Activated gamma-delta T cell (primary cell): ENCODE measurements around the gene PRKN.

Experiments
- DNase-seq: peaks from one replicate; lab custom pipeline; 2025; lab: John Stamatoyannopoulos, UW

PRKN gene

GRCh38 chr6:161383951-161384350 is 1343.6 kb downstream of the PRKN start:
- DNase-seq: no peak

GRCh38 chr6:161379834-161380582 is 1347.6 kb downstream of the PRKN start:
- DNase-seq: no peak

GRCh38 chr6:161378115-161378514 is 1349.5 kb downstream of the PRKN start:
- no peak for DNase-seq

- no peak for DNase-seq
These were observed 1350.5 kb downstream of the PRKN start for GRCh38 chr6:161377116-161377515.

GRCh38 chr6:161376367-161376766 is 1351.2 kb downstream of the PRKN start:
- no peak for DNase-seq

- DNase-seq: no peak
These were observed 1352.3 kb downstream of the PRKN start for GRCh38 chr6:161374971-161375873.

GRCh38 chr6:161373905-161374451 is 1353.6 kb downstream of the PRKN start:
- no peak for DNase-seq

GRCh38 chr6:161372422-161372793 is 1355.2 kb downstream of the PRKN start:
- DNase-seq: no peak

- DNase-seq: peak; percentile 18
These were observed 1356.7 kb downstream of the PRKN start for GRCh38 chr6:161370880-161371279.

- no peak for DNase-seq
These were observed 1358.2 kb downstream of the PRKN start for GRCh38 chr6:161369339-161369738.

GRCh38 chr6:161368514-161368913 is 1359.1 kb downstream of the PRKN start:
- no peak for DNase-seq

- no peak for DNase-seq
These were observed 1360.1 kb downstream of the PRKN start for GRCh38 chr6:161367472-161367871.

- DNase-seq: no peak
These were observed 1361.2 kb downstream of the PRKN start for GRCh38 chr6:161366301-161366923.

- DNase-seq: no peak
These were observed 1361.9 kb downstream of the PRKN start for GRCh38 chr6:161365633-161366032.

GRCh38 chr6:161363286-161363685 is 1364.3 kb downstream of the PRKN start:
- no peak for DNase-seq

- DNase-seq: no peak
These were observed 1365.3 kb downstream of the PRKN start for GRCh38 chr6:161362266-161362665.

GRCh38 chr6:161361529-161361928 is 1366.0 kb downstream of the PRKN start:
- DNase-seq: no peak

- DNase-seq: no peak
These were observed 1367.0 kb downstream of the PRKN start for GRCh38 chr6:161360520-161360919.

- no peak for DNase-seq
These were observed 1368.0 kb downstream of the PRKN start for GRCh38 chr6:161359618-161359945.

- no peak for DNase-seq
These were observed 1371.3 kb downstream of the PRKN start for GRCh38 chr6:161356167-161356854.

- no peak for DNase-seq
These were observed 1371.9 kb downstream of the PRKN start for GRCh38 chr6:161355696-161356095.

GRCh38 chr6:161354956-161355355 is 1372.6 kb downstream of the PRKN start:
- no peak for DNase-seq
